Stimulated activated CD8-positive, alpha-beta memory T cell treated with anti-CD3 and anti-CD28 coated beads, Interleukin-15, amount 100 ng/mL, for 24 hours (primary cell): Measurements from ENCODE around the gene CT45A10.
"Not testable (repeated sequence)": the region's sequence is repeated elsewhere in the genome, so short reads cannot be mapped to it uniquely, and the experiment has no call there.

Experiments
- DNase-seq: peaks from one replicate; pipeline ENCODE4 v3.0.0-alpha.2; 2020; ENCODE audit warnings: low read depth

CT45A10 gene

DNA sequence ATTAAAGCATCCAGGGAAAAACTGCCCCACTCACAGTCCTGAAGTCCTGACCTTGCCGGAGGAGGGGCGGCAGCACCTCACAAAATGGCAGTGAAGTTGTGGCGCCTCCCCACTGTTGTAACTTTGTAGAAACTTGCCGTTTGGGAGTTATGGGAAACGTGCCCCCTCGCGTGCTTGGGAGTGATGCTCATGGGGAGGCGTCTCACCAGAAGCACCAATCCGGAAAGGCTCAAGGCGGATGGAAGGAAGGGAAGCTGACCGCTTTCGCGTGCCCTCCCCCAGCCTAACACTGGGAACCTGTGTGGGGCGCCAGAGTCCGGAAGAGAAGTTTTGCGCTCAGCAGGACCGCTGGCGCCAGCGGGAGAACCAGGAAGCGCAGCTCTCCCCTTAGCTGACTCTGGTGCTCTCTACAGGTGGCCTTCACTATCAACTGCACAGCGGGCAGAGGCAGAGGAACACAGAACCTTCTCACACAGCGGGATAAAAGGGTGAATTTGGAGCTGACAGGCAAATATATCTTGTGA lies at the start of gene CT45A10, which contains the start of gene SAGE1:
Gene CT45A10 (minus strand): TSS at position 151 of the 524 bp plus-strand sequence. CDS start 8,100 bp downstream, outside the sequence.
Gene SAGE1 (plus strand): TSS at position 423 of the 524 bp plus-strand sequence. CDS start 2,527 bp downstream, outside the sequence.
- DNase-seq, result no peak

- DNase-seq, result no peak
Measured at GRCh38 chrX:135931644-135932487, 38.6 kb upstream of the CT45A10 start.

DNA sequence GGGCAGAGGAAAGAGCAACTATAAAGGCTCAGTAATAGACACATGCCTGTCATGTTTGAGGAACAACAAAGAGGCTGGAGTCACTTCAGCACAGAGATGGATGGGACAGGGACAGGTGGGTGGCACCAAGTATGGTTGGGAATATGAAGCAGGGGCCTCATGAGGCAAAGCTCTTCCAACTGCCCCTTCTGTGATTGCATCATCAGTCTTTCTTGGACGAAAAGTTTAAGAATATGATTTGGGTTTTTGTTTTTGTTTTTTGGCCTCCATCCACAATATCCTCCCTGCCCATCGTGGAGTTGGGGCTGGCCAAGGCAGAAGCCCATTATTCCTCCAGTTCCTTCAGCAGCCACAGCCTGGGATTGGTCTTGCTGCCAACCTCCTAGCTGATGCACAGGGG lies 34.7 kb upstream of the CT45A10 start:
- DNase-seq, result no peak

DNA sequence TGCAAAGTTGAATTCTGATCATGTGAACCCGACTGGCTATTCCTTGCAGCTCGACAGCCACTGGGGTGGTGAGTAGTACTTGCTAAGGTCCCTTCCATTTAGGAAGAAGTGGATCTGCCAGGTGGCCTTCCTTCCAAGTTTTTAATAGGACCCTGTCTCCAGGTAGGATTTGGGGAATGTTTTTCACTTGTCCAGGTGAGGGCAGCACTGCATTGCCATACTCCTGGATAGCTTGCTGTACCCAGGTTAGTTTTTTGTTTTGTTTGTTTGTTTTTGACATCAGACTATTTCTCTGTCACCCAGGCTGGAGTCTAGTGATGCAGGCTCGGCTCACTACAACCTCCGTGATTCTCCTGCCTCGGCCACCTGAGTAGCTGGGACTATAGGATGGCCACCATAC lies 30.1 kb upstream of the CT45A10 start:
- DNase-seq, result no peak

GRCh38 chrX:135920516-135920915 lies 27.3 kb upstream of the CT45A10 start:
- DNase-seq, result not testable (repeated sequence)

DNA sequence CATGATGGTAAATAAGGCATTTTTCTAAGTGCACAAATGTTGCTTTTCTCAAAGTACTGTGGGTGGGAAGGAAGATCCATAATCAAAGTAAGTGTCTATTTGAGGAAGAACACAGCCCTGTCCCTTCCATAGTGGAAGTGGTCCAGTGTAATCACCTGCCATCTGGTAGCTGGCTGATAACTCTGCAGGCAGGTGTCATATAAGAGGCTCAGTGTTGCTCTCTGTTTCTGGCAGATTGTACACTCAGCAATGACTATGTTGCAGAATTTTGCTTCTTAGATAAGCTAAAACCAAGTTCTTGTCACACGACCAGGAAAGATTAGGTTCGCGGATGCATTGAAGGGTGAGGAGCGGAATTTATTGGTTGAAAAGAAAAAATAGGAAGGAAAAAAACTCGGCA lies 21.2 kb upstream of the CT45A10 start:
- DNase-seq, result no peak

- no peak for DNase-seq
Measured at GRCh38 chrX:135910251-135910650, 17.0 kb upstream of the CT45A10 start.

DNA sequence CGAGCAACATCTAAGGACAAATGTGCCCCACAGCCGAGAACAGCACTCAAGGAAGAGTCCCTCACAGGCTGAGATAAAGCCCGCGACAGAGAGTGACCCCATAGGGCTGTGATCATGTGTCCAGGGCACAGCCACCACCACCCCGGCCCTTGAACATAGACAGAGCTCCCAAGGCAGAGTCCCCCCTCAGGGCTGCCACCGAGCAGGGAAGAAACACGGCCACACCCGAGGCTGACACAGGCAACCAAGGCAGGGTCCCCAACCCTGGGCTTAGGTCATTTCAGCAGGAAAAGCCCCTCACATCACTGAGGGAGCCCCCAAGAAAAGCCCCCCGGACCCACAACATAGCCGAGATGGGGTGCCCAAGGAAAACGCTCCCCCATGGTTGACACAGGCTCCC lies 463 bp downstream of the CT45A10 start:
- DNase-seq, result no peak

DNA sequence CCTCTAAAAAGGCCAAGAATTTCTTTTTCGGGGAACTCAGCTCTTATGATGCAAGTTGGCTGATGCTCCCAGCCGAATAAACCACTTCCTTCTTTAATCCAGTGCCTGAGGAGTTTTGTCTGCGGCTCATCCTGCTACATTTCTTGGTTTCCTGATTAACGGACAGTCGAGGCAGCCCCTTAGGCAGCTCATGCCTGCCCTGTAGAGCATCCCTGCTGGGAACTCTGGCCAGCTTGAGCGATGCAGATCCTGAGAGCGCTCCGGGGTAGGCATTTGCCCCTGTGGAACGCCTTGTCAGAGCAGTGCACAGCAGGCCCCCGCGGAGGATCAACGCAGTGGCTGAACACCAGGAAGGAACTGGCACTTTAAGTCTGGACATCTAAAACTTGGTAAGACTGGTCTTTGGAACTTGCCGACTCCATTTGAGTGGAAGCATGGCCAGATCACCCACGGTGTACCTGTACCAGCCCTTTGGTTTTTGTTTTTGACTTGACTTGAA lies 3.1 kb downstream of the CT45A10 start:
- no peak for DNase-seq

DNA sequence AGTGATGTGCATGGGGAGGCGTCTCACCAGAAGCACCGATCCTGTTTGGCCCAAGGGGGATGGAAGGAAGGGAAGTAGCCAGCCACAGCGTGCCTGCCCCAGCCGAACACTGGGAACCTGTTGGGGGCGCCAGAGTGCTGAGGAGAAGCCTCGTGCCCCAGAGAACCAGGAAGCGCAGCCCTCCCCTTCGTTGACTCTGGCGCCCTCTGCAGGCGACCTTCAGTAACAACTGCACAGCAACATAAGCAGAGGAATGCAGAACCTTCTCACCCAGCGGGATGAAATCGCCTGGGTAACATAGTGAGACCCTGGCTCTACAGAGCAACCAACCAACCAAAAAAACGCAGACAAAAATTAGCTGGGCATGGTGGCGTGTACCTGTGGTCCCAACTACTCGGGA lies 4.3 kb downstream of the CT45A10 start:
- not testable (repeated sequence) for DNase-seq

GRCh38 chrX:135888230-135888629 lies 5.0 kb downstream of the CT45A10 start:
- DNase-seq, result not testable (repeated sequence)

DNA sequence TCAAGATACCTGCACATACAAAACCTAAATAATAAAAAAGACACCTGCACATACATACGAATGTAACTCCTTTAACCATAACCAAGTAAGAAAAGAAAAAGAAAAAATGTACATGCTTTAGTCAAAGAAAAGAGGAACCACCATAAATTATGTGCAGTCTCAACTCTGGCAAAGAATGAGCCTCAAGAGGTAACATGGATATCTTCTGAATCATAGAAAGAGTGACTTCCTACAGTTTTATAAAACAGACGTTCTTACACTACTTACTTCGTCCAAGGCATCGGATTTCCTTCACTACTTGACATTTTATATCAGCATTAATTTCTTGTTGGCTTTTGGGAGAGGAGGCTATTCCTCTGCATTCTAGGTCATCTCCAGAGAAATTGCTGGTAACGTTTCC lies 10.5 kb downstream of the CT45A10 start:
- not testable (repeated sequence) for DNase-seq

DNA sequence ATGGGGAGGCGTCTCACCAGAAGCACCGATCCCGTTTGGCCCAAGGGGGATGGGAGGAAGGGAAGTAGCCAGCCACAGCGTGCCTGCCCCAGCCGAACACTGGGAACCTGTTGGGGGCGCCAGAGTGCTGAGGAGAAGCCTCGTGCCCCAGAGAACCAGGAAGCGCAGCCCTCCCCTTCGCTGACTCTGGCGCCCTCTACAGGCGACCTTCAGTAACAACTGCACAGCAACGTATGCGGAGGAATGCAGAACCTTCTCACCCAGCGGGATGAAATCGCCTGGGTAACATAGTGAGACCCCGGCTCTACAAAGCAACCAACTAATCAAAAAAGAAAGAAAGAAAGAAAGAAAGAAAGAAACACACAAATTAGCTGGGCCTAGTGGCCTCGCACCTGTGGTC lies 21.5 kb downstream of the CT45A10 start, which contains the start of gene CT45A9:
Gene CT45A9 (minus strand): TSS at position 101 of the 400 bp plus-strand sequence. CDS start 3,751 bp downstream, outside the sequence.
- DNase-seq, result not testable (repeated sequence)

GRCh38 chrX:135854438-135854837 lies 38.8 kb downstream of the CT45A10 start, which contains the start of gene CT45A8:
Gene CT45A8 (minus strand): TSS chrX:135854538. CDS start chrX:135850783, 3,755 bp downstream.
- DNase-seq, result not testable (repeated sequence)

- not testable (repeated sequence) for DNase-seq
Measured at GRCh38 chrX:135837180-135837579, 56.1 kb downstream of the CT45A10 start, which contains the start of gene CT45A7. Gene CT45A7 (minus strand): TSS chrX:135837280. CDS start chrX:135833533, 3,747 bp downstream.
